OCI-LY3 (cell line): Measurements from ENCODE around the gene RUNX2.

ENCODE experiments used
- H2AFZ ChIP-seq: fragments of 200-600, 300-600 bp; shearing (Covaris generic); 2 replicates; pipeline ENCODE4 v1.6.0; 2014; ENCODE audit warnings: antibody characterized with exemption, low read depth, low read length
- H3K27ac ChIP-seq: fragments of 200-600, 300-600 bp; sonication (generic); 2 replicates; pipeline ENCODE4 v1.5.1; 2014; ENCODE audit warnings: mild to moderate bottlenecking, low read length, moderate library complexity, mixed read lengths
- H3K27me3 ChIP-seq: fragments of 200-600, 300-600 bp; sonication (generic); 2 replicates; pipeline ENCODE4 v1.6.1; 2014; ENCODE audit warnings: low read depth, low read length, mixed read lengths
- H3K36me3 ChIP-seq: fragments of 200-600, 300-600 bp; sonication (generic); replicated peaks from 2 replicates; pipeline ENCODE3; 2014; ENCODE audit warnings: low read depth, low read length, mixed read lengths
- H3K4me1 ChIP-seq: fragments of 300-600, 200-600 bp; sonication (generic); 2 replicates; pipeline ENCODE4 v1.6.1; 2014; ENCODE audit warnings: low read length, mixed read lengths
- H3K4me2 ChIP-seq: fragments of 200-600, 300-600 bp; sonication (generic); 2 replicates; pipeline ENCODE4 v1.6.1; 2014; ENCODE audit warnings: low read length, mixed read lengths
- H3K4me3 ChIP-seq: fragments of 300-600, 200-600 bp; sonication (generic); 2 replicates; pipeline ENCODE4 v1.5.1; 2014; ENCODE audit warnings: antibody characterized with exemption, mild to moderate bottlenecking, low read length, moderate library complexity
- H3K79me2 ChIP-seq: fragments of 300-600, 200-600 bp; shearing (Covaris generic); 2 replicates; pipeline ENCODE4 v1.6.1; 2014; ENCODE audit warnings: mild to moderate bottlenecking, low read length, mixed read lengths
- H3K9ac ChIP-seq: fragments of 300-600, 200-600 bp; shearing (Covaris generic); 2 replicates; pipeline ENCODE4 v1.6.0; 2014; ENCODE audit warnings: mild to moderate bottlenecking, low read length, moderate library complexity
- H3K9me3 ChIP-seq: fragments of 200-600, 300-600 bp; shearing (Covaris generic); 2 replicates; pipeline ENCODE4 v1.6.1; 2014; ENCODE audit warnings: low read length, mixed read lengths; ENCODE audit not compliant: insufficient read depth
- H4K20me1 ChIP-seq: fragments of 200-600, 300-600 bp; sonication (generic); 2 replicates; pipeline ENCODE4 v1.6.1; 2016; ENCODE audit warnings: low read length, mixed read lengths; ENCODE audit not compliant: insufficient read depth
- CTCF ChIP-seq: fragments of 200-600, 300-600 bp; sonication (generic); IDR thresholded peaks from 2 replicates; pipeline ENCODE4 v1.5.1; 2014; ENCODE audit warnings: antibody characterized with exemption, low read length, low read depth
- EZH2phosphoT487 ChIP-seq: fragments of 200-600 bp; shearing (Covaris generic); IDR thresholded peaks from 2 replicates; pipeline ENCODE4 v1.6.1; 2018; ENCODE audit warnings: antibody characterized with exemption, mixed run types, low read depth

The RUNX2 gene

DNA sequence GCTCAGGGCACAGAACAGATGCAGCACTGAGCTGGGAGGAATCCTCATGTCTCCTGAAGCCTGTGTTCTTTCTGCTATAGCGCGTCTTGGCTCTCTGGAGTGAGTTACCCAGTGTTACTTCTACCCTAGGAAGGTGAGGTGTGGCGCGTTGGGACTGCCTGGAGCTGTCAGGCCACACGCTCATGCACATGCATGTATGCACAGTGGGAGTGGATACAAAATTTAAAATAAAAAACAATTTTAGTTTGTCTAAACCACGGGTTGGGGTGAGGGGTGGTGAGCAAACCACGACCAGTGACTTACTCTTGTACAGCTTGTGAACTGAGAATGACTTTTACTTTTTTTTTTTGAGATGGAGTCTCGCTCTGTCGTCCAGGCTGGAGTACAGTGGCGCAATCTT is 348.2 kb downstream of the RUNX2 start:
- Histone ChIP-seq H3K4me2 (no peak overlapping the region), H4K20me1 (peaks cover 3% of the 10 kb centered on the region; the same call in 1 of the 2 replicates), H3K9ac (no peak overlapping the region), H2AFZ (no peak overlapping the region), H3K4me3 (no peak overlapping the region), H3K9me3 (peaks cover 8% of the 10 kb centered on the region), H3K79me2 (no peaks in the 10 kb centered on the region), H3K27ac (no peak overlapping the region), H3K36me3 (peaks cover 2% of the 10 kb centered on the region), H3K27me3 (peaks cover 49% of the 10 kb centered on the region), H3K4me1 (peaks cover 21% of the 10 kb centered on the region)
- TF ChIP-seq EZH2phosphoT487 (no peak), CTCF (no peak)

- Histone ChIP-seq H3K9ac (peak overlapping the region; percentile 9; the same call in 1 of the 2 replicates), H3K36me3 (peaks cover 2% of the 10 kb centered on the region), H3K4me2 (peak overlapping the region; percentile 78), H2AFZ (no peak overlapping the region), H4K20me1 (peaks cover 3% of the 10 kb centered on the region), H3K4me1 (peaks cover 33% of the 10 kb centered on the region), H3K79me2 (no peaks in the 10 kb centered on the region), H3K27me3 (peaks cover 50% of the 10 kb centered on the region), H3K4me3 (peak overlapping the region; percentile 61), H3K27ac (peak overlapping the region; percentile 11; the same call in 1 of the 2 replicates), H3K9me3 (peaks cover 8% of the 10 kb centered on the region)
- TF ChIP-seq CTCF (no peak), EZH2phosphoT487 (no peak)
Measured at GRCh38 chr6:45677381-45678284, 349.5 kb downstream of the RUNX2 start.

DNA sequence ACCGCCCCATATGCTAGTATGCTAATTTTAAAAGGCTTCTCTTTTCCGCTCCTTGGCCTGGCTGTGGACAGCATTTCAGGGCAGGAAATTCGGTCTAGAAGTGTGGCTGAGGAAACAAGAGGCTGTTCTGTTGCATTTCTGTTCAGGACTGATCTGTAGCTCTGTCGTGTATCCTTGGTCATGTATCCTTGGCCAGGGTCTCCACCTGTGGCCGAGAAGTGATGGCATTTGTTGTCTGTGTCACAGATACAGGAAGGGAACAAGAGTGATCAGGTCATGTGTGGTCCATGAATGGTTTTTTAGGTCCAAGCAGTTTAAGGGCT is 350.1 kb downstream of the RUNX2 start:
- Histone ChIP-seq H3K4me2 (peak overlapping the region; percentile 78), H3K9ac (no peak overlapping the region), H3K4me3 (no peak overlapping the region), H2AFZ (no peak overlapping the region), H3K27me3 (peaks cover 56% of the 10 kb centered on the region), H3K9me3 (peaks cover 8% of the 10 kb centered on the region), H3K36me3 (peaks cover 2% of the 10 kb centered on the region), H3K27ac (no peak overlapping the region), H3K4me1 (peaks cover 34% of the 10 kb centered on the region), H3K79me2 (no peaks in the 10 kb centered on the region), H4K20me1 (peaks cover 3% of the 10 kb centered on the region)
- no peak for TF ChIP-seq CTCF
- no peak for TF ChIP-seq EZH2phosphoT487

DNA sequence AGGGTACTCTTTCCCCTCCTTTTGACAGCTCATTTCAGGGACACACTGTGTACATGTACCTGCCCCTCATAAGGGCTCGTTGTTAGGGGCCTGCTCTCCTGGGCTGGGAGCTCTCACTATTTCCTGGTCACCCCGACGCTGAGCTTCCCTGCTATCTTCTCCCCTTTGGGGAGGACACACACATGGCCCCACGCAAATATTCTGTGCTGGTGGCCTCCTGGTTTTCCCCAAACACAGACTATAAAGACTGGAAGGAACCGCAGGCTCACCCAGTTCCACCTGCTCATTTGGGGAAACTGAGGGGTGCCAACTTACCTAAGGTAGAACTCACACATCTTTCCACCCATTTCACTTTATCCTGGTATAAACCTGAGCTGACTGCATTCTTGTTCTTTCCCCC is 351.0 kb downstream of the RUNX2 start:
- peaks cover 34% of the 10 kb centered on the region for H3K4me1 ChIP-seq
- H3K36me3 ChIP-seq = peaks cover 2% of the 10 kb centered on the region
- TF ChIP-seq EZH2phosphoT487 (no peak), CTCF (no peak)
- no peak overlapping the region for H2AFZ ChIP-seq
- H3K9me3 ChIP-seq = peaks cover 8% of the 10 kb centered on the region
- H3K4me2 ChIP-seq = no peak overlapping the region
- H3K9ac ChIP-seq = no peak overlapping the region
- no peak overlapping the region for H3K4me3 ChIP-seq
- peaks cover 65% of the 10 kb centered on the region for H3K27me3 ChIP-seq
- H3K27ac ChIP-seq = no peak overlapping the region
- H3K79me2 ChIP-seq = no peaks in the 10 kb centered on the region
- H4K20me1 ChIP-seq = peaks cover 3% of the 10 kb centered on the region
